Heart right ventricle (tissue), 16 donors: ENCODE measurements around the gene EXOC6. TPM values are rescaled to one million over a fixed set of nuclear protein-coding genes. Genes with fewer than 3 reads are reported as not detected.

Source experiments
- ATAC-seq, 8 donors: fragments of 200-7000 bp; cut with Tn5 transposase; one replicate each; pipeline ENCODE4 v1.9.1; 2020; ENCODE audit warnings: mild to moderate bottlenecking in 8 of 8, moderate library complexity in 8 of 8, moderate number of reproducible peaks in 1 of 8
- DNase-seq, 2 donors: peaks; one replicate each; pipeline ENCODE4 v3.0.0-alpha.2; 2020
- H3K27ac ChIP-seq, 10 donors: fragments of 200-600 bp; sonication (generic) in 2 of 10; one replicate each; pipeline versions ENCODE4 v1.5.0 to v1.8.0; 2020 to 2022; ENCODE audit warnings: mild to moderate bottlenecking in 3 of 10
- H3K27me3 ChIP-seq, 7 donors: fragments of 200-600 bp; one replicate each; pipeline ENCODE4 v1.8.0; 2021 to 2022; ENCODE audit warnings: mild to moderate bottlenecking in 2 of 7
- H3K36me3 ChIP-seq, 9 donors: fragments of 200-600 bp; sonication (generic) in 1 of 9; one replicate each; pipeline versions ENCODE4 v1.5.0 to v1.8.0; 2020 to 2022; ENCODE audit warnings: mild to moderate bottlenecking in 2 of 9
- H3K4me1 ChIP-seq, 9 donors: fragments of 200-600 bp; sonication (generic) in 1 of 9; one replicate each; pipeline versions ENCODE4 v1.5.0 to v1.8.0; 2020 to 2022; ENCODE audit warnings: mild to moderate bottlenecking in 4 of 9
- H3K4me3 ChIP-seq, 10 donors: fragments of 200-600 bp; sonication (generic) in 2 of 10; one replicate each; pipeline versions ENCODE4 v1.5.0 to v1.8.0; 2020 to 2022; ENCODE audit warnings: mild to moderate bottlenecking in 7 of 10, moderate library complexity in 2 of 10
- H3K9me3 ChIP-seq, 11 donors: fragments of 200-600 bp in 10 of 11; sonication (generic) in 2 of 11; one replicate each; pipeline versions ENCODE4 v1.5.0 to v1.8.0; 2013 to 2022; ENCODE audit warnings: mild to moderate bottlenecking in 2 of 11, control low read depth in 1 of 11, moderate library complexity in 1 of 11
- CTCF ChIP-seq, 9 donors: fragments of 200-600 bp; sonication (generic) in 2 of 9; IDR thresholded peaks; one replicate each; pipeline versions ENCODE4 v1.5.0 to v1.8.0; 2021 to 2022; ENCODE audit warnings: antibody characterized with exemption in 9 of 9, mild to moderate bottlenecking in 5 of 9, moderate library complexity in 1 of 9
- WGBS, 2 donors: extraction: QIAGEN DNeasy Blood & Tissue Kit; methylation state at CpG; one replicate each; pipeline ENCODE4 v1.1.7; 2013; ENCODE audit warnings: inconsistent platforms in 1 of 2; 5-methylcytosine and 5-hydroxymethylcytosine counted together
- intact Hi-C, 10 donors: fragments of 100-400 bp; cut with DNase I; formaldehyde crosslinking; loops; one replicate each; pipeline versions ENCODE4 v1.11.1 to v1.14.2; 2022
- polyA plus RNA-seq, 2 donors: library from polyadenylated mRNA; stranded (reverse); fragments of 200-250 nt; gene quantifications; one replicate each; pipeline ENCODE4 v1.2.3, GENCODE V29; 2013
- total RNA-seq, 10 donors: library from RNA; stranded (reverse); fragmentation: NEBNext Ultra II Directional in 3 of 10; extraction: Animal tissue kit (Norgen Biotek cat#: 25700) in 3 of 10; gene quantifications; one replicate each; pipeline versions ENCODE4 v1.2.1 to v1.2.4, GENCODE V29; 2021 to 2023
- donor health status: Arrhythmogenic right ventricular cardiomyopathy.
- donor health status: ischemic (EF 13 %, LVEDD 7.1; RV severe dilation, severe dysfunction).
- donor health status: healthy with polysubstance abuse.
- donor health status: DM: no; HTN: yes; CAD: no.
- donor health status: DM: no; HTN: no; CAD: no.
- donor health status: ischemic (EF 25% LVEDD 6.9; RV normal size, moderate dysfunction).
- donor health status: ischemic (EF 25% LVEDD 5.7; RV mildly dilated, moderate dysfunction).
- donor health status: healthy.
- donor health status: DM: yes; HTN: yes; CAD: no.
- donor health status: Ischemic cardiomyopathy.
- donor health status: ischemic (EF 35%, LVEDD 5.7; RV mildly dilated, moderate dysfunction).
- donor health status: nonischemic (EF 11% LVEDD 7.7; RV severe dilation, severe dysfunction).
- donor health status: DM: yes; HTN: yes; CAD: no.
- donor health status: PGD.
- donor health status: ischemic (EF 29% LVEDD 5.4; RV normal size, mild dysfunction).
- donor health status: nonischemic (EF 23%, LVEDD 6.1; RV moderate dilation, normal function).

The EXOC6 gene
- total and polyA plus RNA-seq, 12 donors, result 3.3 to 11.7 (median 9.2) TPM

- no peak overlapping the region for H3K4me3 ChIP-seq
- H3K27ac ChIP-seq, result no peak overlapping the region
- WGBS, 2 donors, result 94 to 100% methylated on average over 1 of the region's 1 CpG
Measured at GRCh38 chr10:93032809-93033137, 184.5 kb downstream of the EXOC6 start.

GRCh38 chr10:93034426-93034825, 186.1 kb downstream of the EXOC6 start:
- no peak for TF ChIP-seq CTCF (IDR thresholded peaks at IDR 0.05)
- WGBS, 2 donors, result 40 to 46% methylated on average over 1 of the region's 1 CpG
- no peak overlapping the region for H3K4me3 ChIP-seq
- intact Hi-C loops, result no loop called here
- no peaks in the 10 kb centered on the region for H3K36me3 ChIP-seq
- H3K27ac ChIP-seq, result no peak overlapping the region
- ATAC-seq, result no peak
- no peak for DNase-seq
- no peaks in the 10 kb centered on the region for H3K27me3 ChIP-seq
- no peaks in the 10 kb centered on the region for H3K9me3 ChIP-seq
- H3K4me1 ChIP-seq, result peaks cover 0 to 16% (median 0%) of the 10 kb centered on the region in 9 donors

More at GRCh38 chr10:93032809-93033137, 184.5 kb downstream of the EXOC6 start:
- Histone ChIP-seq H3K27me3 (no peaks in the 10 kb centered on the region), H3K4me1 (peaks cover 0 to 16% (median 0%) of the 10 kb centered on the region in 9 donors), H3K9me3 (peaks cover 0 to 5% (median 0%) of the 10 kb centered on the region in 11 donors), H3K36me3 (peaks cover 0 to 8% (median 0%) of the 10 kb centered on the region in 9 donors)
- TF ChIP-seq CTCF (IDR thresholded peaks at IDR 0.05), result no peak
- no peak for ATAC-seq
- no peak for DNase-seq
- intact Hi-C loops, result no loop called here

GRCh38 chr10:93039110-93039509, 190.8 kb downstream of the EXOC6 start:
- Histone ChIP-seq H3K4me3 (no peak overlapping the region), H3K27ac (no peak overlapping the region), H3K36me3 (no peaks in the 10 kb centered on the region), H3K27me3 (no peaks in the 10 kb centered on the region), H3K9me3 (no peaks in the 10 kb centered on the region), H3K4me1 (peaks cover 0 to 5% (median 0%) of the 10 kb centered on the region in 9 donors)
- ATAC-seq (no peak), DNase-seq (no peak)
- intact Hi-C loops, result no loop called here
- WGBS, 2 donors, result 100% methylated on average over 1 of the region's 1 CpG
- TF ChIP-seq CTCF (IDR thresholded peaks at IDR 0.05), result no peak

- Histone ChIP-seq H3K4me1 (peaks cover 0 to 5% (median 0%) of the 10 kb centered on the region in 9 donors), H3K4me3 (no peak overlapping the region), H3K27ac (no peak overlapping the region), H3K36me3 (peaks cover 0 to 5% (median 0%) of the 10 kb centered on the region in 9 donors), H3K27me3 (no peaks in the 10 kb centered on the region), H3K9me3 (no peaks in the 10 kb centered on the region)
- 31 to 36% methylated on average over 3 of the region's 3 CpGs for WGBS, 2 donors
- ATAC-seq, result no peak
- intact Hi-C loops, result no loop called here
- peak in 6 of 9 donors; percentile 17 to 40 (median 24) for TF ChIP-seq CTCF (IDR thresholded peaks at IDR 0.05)
- DNase-seq, result no peak
Measured at GRCh38 chr10:93039721-93040120, 191.4 kb downstream of the EXOC6 start.
